Uterus (tissue), 2 donors: ENCODE measurements around the gene MINDY4B.

Source experiments
- CTCF ChIP-seq, 4 experiments: fragments of 200-600 bp in 2 of 4; fragments of 450-650 bp in 2 of 4; sonication (generic) in 2 of 4; IDR thresholded peaks; one replicate each; pipeline ENCODE4 v1.5.1; 2016 to 2019; ENCODE audit warnings: antibody characterized with exemption in 4 of 4, mild to moderate bottlenecking in 2 of 4, moderate library complexity in 1 of 4
- POLR2A ChIP-seq, 2 donors: fragments of 450-650 bp; IDR thresholded peaks; one replicate each; pipeline ENCODE4 v1.6.1; 2016; ENCODE audit warnings: antibody characterized with exemption in 2 of 2, mild to moderate bottlenecking in 1 of 2, moderate library complexity in 1 of 2

GRCh38 chr3:150899141-150899540 is 6.1 kb downstream of the MINDY4B start:
- TF ChIP-seq POLR2A (IDR thresholded peaks at IDR 0.05) = no peak
- no peak for TF ChIP-seq CTCF (IDR thresholded peaks at IDR 0.05)
